Activated CD4-positive, CD25-positive, alpha-beta regulatory T cell treated with anti-CD3 and anti-CD28 coated beads, Interleukin-2, amount 50 U/mL, for 16 hours (primary cell): ENCODE results near the gene HUNK.

Experiments
- DNase-seq: peaks from one replicate; pipeline ENCODE4 v3.0.0-alpha.2; 2020; ENCODE audit warnings: low read depth, low spot score

The HUNK gene

DNA sequence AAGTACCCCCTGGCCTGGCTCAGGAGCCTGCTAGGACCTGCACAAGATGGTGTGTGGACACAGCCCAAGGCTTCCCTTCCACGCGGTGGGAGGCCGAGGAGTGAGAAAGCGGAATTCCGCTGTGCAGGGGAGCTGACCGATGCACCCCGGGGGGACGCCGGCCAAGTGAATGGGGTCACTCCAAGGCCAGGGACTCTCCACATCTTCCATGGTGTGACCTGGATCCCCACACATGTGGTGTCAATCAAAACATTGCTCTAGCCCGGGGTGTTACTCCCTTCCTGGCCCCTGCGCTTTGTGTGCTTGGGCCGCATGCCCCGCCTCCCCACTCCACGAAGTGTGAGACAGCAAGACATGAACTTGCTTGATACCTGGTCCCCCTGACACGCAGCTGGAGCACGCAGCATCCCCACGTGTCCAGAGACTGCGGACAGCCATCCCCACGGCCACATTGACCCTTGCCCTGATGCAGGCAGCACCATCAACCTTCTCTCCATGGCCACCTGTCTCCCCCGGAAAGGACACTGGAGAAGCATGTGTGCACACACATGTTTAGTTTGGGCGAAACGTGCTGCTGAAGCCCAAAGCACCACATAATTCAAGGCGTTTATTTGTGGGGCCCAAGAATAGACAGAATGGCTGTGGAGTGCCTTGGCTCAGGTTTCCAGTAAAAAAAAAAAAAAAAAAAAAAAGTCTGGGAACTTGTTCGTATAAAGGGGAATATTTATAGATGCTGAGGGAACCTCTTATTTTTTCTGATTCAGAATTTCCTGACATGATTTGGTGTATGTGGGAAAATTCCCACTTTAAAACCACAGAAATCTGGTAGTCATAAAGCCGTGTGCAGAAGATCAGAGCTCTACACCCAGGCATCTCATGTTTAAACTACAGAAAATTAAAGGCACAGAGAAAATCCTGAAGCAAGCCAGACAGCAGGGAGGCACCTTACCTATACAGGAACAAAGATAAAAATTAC, 171.7 kb downstream of the HUNK start:
- DNase-seq = no peak

DNA sequence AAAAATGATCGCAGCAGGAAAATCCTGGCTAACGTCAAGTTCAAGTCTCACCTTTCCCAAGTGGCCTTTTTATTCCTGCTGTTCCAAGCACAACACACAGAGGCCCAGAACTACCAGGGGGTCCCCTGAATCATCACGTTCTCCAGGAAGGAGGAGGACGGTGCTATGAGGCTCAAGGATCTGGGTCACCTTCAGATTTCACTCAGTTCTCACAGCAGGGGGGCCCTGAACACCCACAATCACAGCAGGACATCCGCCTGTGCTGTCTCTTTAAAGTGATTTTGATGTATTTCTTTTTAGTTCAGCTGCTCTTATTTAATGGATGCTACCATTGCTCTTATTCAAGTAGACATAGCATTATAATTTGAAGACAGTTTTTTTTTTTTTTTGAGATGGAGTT, 173.4 kb downstream of the HUNK start:
- DNase-seq = no peak

- DNase-seq = no peak
These were observed 175.5 kb downstream of the HUNK start for GRCh38 chr21:32048353-32048752.
